K562 (cell line): Measurements from ENCODE around the gene TBC1D7. TPM values are rescaled to one million over a fixed set of nuclear protein-coding genes. Genes with fewer than 3 reads are reported as not detected.

ENCODE experiments used
- ARID1B ChIP-seq: fragments of 450-650 bp; IDR thresholded peaks from 2 replicates; pipeline ENCODE4 v1.6.1; 2016; ENCODE audit warnings: antibody characterized with exemption, mild to moderate bottlenecking, inconsistent platforms
- BCOR ChIP-seq: fragments of 450-650 bp; IDR thresholded peaks from 2 replicates; pipeline ENCODE4 v1.6.1; 2016
- BHLHE40 ChIP-seq: IDR thresholded peaks from 2 replicates; pipeline ENCODE4 v1.6.1; 2011; ENCODE audit warnings: low read length, improper control_type of control experiment
- CAMTA2 ChIP-seq: fragments of 250-450 bp; sonication (Bioruptor Pico); conservative IDR thresholded peaks from 2 replicates; pipeline ENCODE4 v1.5.1; 2022
- CBFA2T3 ChIP-seq: fragments of 450-650 bp; IDR thresholded peaks from 2 replicates; pipeline ENCODE4 v1.6.1; 2017
- EWSR1 ChIP-seq: fragments of 450-650 bp; IDR thresholded peaks from 2 replicates; pipeline ENCODE4 v1.6.1; 2018; ENCODE audit warnings: borderline replicate concordance, mild to moderate bottlenecking, low read depth, moderate library complexity; ENCODE audit not compliant: partially characterized antibody
- KDM1A ChIP-seq, 2 experiments: fragments of 450-650 bp; IDR thresholded peaks; 2 replicates each; pipeline ENCODE4 v1.6.1; 2016; ENCODE audit warnings: mild to moderate bottlenecking in 2 of 2
- MAFF ChIP-seq: IDR thresholded peaks from 2 replicates; pipeline ENCODE4 v1.6.1; 2012; ENCODE audit warnings: low read length, improper control_type of control experiment
- MIER1 ChIP-seq: fragments of 450-650 bp; IDR thresholded peaks from 2 replicates; pipeline ENCODE4 v1.6.1; 2016; ENCODE audit warnings: antibody characterized with exemption, mild to moderate bottlenecking, low read depth
- NFIX ChIP-seq: fragments of 250-450 bp; sonication (Bioruptor Pico); IDR thresholded peaks from 2 replicates; pipeline ENCODE4 v1.4.0; 2020; ENCODE audit warnings: low read depth, mild to moderate bottlenecking, moderate library complexity
- SNRNP70 ChIP-seq: fragments of 200-400 bp; formaldehyde crosslinking; optimal IDR thresholded peaks from 2 replicates; pipeline ENCODE3; 2017; ENCODE audit warnings: low read depth, low read length
- SP2 ChIP-seq: IDR thresholded peaks from 2 replicates; pipeline ENCODE4 v1.6.1; 2011; ENCODE audit warnings: mild to moderate bottlenecking, low read depth, low read length, moderate library complexity; ENCODE audit not compliant: poor library complexity, severe bottlenecking; ENCODE audit errors: extremely low read depth
- TCF3 ChIP-seq: sonication (generic); formaldehyde crosslinking; IDR thresholded peaks from 2 replicates; pipeline ENCODE4 v1.4.0; 2020; ENCODE audit warnings: mild to moderate bottlenecking, missing genetic modification reagents
- TRIM28 ChIP-seq: fragments of 450-650 bp; IDR thresholded peaks from 2 replicates; pipeline ENCODE4 v1.6.1; 2017
- ZKSCAN8 ChIP-seq: fragments of 200-800 bp; sonication (Bioruptor generic); IDR thresholded peaks from 2 replicates; pipeline ENCODE4 v1.6.1; 2016; ENCODE audit warnings: missing genetic modification characterization, missing compliant biosample characterization
- ZNF134 ChIP-seq: fragments of 250-450 bp; sonication (Bioruptor Pico); conservative IDR thresholded peaks from 2 replicates; pipeline ENCODE4 v1.4.0; 2020
- ZNF239 ChIP-seq: fragments of 250-450 bp; sonication (Bioruptor Pico); IDR thresholded peaks from 2 replicates; pipeline ENCODE4 v1.4.0; 2020; ENCODE audit warnings: mild to moderate bottlenecking
- ZNF354B ChIP-seq: fragments of 250-450 bp; sonication (Bioruptor Pico); IDR thresholded peaks from 2 replicates; pipeline ENCODE4 v1.4.0; 2020
- polyA plus RNA-seq, 8 experiments: library from polyadenylated mRNA; depleted of rRNA in 4 of 8; stranded (reverse) in 5 of 8; unstranded in 3 of 8; fragments of >200 nt; fragmentation: Nextera tagmentation in 2 of 8; fragmentation: Illumina TruSeq in 1 of 8; extraction: Ambion mirVana in 2 of 8; extraction: Trizol in 1 of 8; gene quantifications; 2 replicates each; pipeline versions ENCODE4 v1.2.1 to v1.2.3, GENCODE V29; 2011 to 2014; ENCODE audit warnings: inconsistent platforms in 1 of 8, missing spikeins in 1 of 8
- total RNA-seq, 7 experiments: library from RNA; depleted of rRNA in 6 of 7; stranded (reverse); fragments of >200 nt in 6 of 7; fragmentation: Illumina TruSeq in 2 of 7; extraction: Trizol in 2 of 7; gene quantifications; 2 replicates each; pipeline versions ENCODE4 v1.2.1 to v1.2.3, GENCODE V29; 2011 to 2021; ENCODE audit warnings: low replicate concordance in 1 of 7
- TF ChIP-seq, protein P1 (sequence below): fragments of 450-650 bp; IDR thresholded peaks from 2 replicates; pipeline ENCODE4 v1.6.1; 2018; ENCODE audit warnings: mild to moderate bottlenecking, low read depth; ENCODE audit not compliant: partially characterized antibody
- TF ChIP-seq, protein P2 (sequence below): fragments of 250-450 bp; sonication (Bioruptor Pico); IDR thresholded peaks from 2 replicates; pipeline ENCODE4 v1.8.0; 2022; ENCODE audit warnings: moderate library complexity, mild to moderate bottlenecking, inconsistent platforms
- TF ChIP-seq, protein P3 (sequence below): sonication (generic); IDR thresholded peaks from 2 replicates; pipeline ENCODE4 v1.6.1; 2016
- TF ChIP-seq, protein P4 (sequence below), 3 experiments: IDR thresholded peaks in 2 of 3; conservative IDR thresholded peaks in 1 of 3; 2 replicates each; pipeline ENCODE4 v1.5.1; 2011 to 2012; ENCODE audit warnings: low read length in 3 of 3, mild to moderate bottlenecking in 3 of 3, control low read depth in 2 of 3, improper control_type of control experiment in 1 of 3, inconsistent platforms in 1 of 3, low read depth in 1 of 3, mixed read lengths in 1 of 3, moderate library complexity in 1 of 3; ENCODE audit not compliant: insufficient read depth in 2 of 3
- TF ChIP-seq, protein P5 (sequence below): fragments of 450-650 bp; formaldehyde crosslinking; IDR thresholded peaks from 2 replicates; pipeline ENCODE4 v1.4.0; 2020; ENCODE audit warnings: mild to moderate bottlenecking, mixed read lengths

TBC1D7 gene
- total and polyA plus RNA-seq, 9 of the 15 experiments (the other 6 are each of a cell fraction or from before 2014, with no cell fraction given), result 49.4 to 107 (median 61.1) TPM

DNA sequence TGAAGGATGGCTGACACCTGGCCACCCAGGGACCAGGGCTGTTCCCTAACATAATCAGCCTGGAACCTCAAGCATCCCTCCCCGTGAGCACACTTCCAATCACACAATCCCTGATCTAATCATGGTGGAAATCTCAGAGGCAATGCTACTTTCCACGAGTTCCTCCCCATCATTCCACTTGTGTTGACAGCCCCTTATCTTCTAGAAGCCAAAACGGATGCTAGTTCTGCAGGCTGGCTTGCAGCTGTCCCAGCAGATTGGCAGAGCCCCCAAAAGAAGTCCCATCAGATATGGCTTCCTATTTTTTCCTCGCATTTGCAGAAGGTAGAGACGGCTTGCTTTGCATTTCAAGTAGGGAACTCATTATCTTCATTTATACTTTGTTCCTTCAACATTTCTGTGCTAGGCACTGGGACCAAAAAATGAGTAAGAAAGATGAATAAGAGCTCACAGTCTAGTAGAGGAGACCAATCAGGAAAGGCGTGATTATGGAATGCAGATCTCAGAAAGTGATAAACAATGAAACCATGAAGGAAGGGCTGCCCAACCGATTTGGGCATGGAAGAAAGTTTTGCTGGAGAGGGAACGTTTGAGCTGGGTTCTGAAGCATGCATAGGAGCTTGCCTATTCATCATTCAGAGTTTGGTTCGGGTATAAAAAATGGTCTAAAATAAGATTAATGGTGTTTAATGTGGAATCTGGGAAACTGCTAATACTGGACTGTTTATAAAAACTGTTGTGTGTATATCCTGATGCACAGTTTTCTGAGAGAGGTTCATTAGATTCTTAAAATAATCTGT is 44.6 kb upstream of the TBC1D7 start (continued):
- TF ChIP-seq, protein P1, sequence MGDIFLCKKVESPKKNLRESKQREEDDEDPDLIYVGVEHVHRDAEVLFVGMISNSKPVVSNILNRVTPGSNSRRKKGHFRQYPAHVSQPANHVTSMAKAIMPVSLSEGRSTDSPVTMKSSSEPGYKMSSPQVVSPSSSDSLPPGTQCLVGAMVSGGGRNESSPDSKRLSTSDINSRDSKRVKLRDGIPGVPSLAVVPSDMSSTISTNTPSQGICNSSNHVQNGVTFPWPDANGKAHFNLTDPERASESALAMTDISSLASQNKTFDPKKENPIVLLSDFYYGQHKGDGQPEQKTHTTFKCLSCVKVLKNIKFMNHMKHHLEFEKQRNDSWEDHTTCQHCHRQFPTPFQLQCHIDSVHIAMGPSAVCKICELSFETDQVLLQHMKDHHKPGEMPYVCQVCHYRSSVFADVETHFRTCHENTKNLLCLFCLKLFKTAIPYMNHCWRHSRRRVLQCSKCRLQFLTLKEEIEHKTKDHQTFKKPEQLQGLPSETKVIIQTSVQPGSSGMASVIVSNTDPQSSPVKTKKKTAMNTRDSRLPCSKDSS, result no peak
- TF ChIP-seq ARID1B (peak; percentile 10; the same call in 1 of the 2 replicates), ZKSCAN8 (CRISPR knock-in tag) (no peak; the same call in 1 of the 2 replicates), MIER1 (no peak), CAMTA2 (CRISPR knock-in tag) (no peak), SNRNP70 (no peak), ZNF354B (CRISPR knock-in tag) (no peak), KDM1A (IDR thresholded peaks at IDR 0.05) (peak; percentile 33 to 34; a peak in 2 of 4 replicates), TCF3 (CRISPR knock-in tag) (peak; percentile 35; the same call in 1 of the 2 replicates), SP2 (no peak), BCOR (no peak), NFIX (CRISPR knock-in tag) (no peak), ZNF239 (CRISPR knock-in tag) (0 out of 2 replicates have a peak, but pooled peaks have one; percentile 26), CBFA2T3 (peak; percentile 44), MAFF (no peak), BHLHE40 (peak; percentile 36; the same call in 1 of the 2 replicates), EWSR1 (no peak), TRIM28 (no peak), ZNF134 (CRISPR knock-in tag) (0 out of 2 replicates have a peak, but pooled peaks have one; percentile 39)
- TF ChIP-seq, protein P2, sequence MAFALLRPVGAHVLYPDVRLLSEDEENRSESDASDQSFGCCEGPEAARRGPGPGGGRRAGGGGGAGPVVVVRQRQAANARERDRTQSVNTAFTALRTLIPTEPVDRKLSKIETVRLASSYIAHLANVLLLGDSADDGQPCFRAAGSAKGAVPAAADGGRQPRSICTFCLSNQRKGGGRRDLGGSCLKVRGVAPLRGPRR (CRISPR knock-in tag), result no peak
- TF ChIP-seq, protein P3, sequence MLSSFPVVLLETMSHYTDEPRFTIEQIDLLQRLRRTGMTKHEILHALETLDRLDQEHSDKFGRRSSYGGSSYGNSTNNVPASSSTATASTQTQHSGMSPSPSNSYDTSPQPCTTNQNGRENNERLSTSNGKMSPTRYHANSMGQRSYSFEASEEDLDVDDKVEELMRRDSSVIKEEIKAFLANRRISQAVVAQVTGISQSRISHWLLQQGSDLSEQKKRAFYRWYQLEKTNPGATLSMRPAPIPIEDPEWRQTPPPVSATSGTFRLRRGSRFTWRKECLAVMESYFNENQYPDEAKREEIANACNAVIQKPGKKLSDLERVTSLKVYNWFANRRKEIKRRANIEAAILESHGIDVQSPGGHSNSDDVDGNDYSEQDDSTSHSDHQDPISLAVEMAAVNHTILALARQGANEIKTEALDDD, result no peak
- TF ChIP-seq, protein P4, sequence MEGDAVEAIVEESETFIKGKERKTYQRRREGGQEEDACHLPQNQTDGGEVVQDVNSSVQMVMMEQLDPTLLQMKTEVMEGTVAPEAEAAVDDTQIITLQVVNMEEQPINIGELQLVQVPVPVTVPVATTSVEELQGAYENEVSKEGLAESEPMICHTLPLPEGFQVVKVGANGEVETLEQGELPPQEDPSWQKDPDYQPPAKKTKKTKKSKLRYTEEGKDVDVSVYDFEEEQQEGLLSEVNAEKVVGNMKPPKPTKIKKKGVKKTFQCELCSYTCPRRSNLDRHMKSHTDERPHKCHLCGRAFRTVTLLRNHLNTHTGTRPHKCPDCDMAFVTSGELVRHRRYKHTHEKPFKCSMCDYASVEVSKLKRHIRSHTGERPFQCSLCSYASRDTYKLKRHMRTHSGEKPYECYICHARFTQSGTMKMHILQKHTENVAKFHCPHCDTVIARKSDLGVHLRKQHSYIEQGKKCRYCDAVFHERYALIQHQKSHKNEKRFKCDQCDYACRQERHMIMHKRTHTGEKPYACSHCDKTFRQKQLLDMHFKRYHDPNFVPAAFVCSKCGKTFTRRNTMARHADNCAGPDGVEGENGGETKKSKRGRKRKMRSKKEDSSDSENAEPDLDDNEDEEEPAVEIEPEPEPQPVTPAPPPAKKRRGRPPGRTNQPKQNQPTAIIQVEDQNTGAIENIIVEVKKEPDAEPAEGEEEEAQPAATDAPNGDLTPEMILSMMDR (IDR thresholded peaks at IDR 0.05 in 2 of 3, conservative IDR thresholded peaks at IDR 0.05 in 1 of 3; ENCODE audit: insufficient read depth in 2 of 3, low read depth in 1 of 3, low read length in 3 of 3), result no peak
- TF ChIP-seq, protein P5, sequence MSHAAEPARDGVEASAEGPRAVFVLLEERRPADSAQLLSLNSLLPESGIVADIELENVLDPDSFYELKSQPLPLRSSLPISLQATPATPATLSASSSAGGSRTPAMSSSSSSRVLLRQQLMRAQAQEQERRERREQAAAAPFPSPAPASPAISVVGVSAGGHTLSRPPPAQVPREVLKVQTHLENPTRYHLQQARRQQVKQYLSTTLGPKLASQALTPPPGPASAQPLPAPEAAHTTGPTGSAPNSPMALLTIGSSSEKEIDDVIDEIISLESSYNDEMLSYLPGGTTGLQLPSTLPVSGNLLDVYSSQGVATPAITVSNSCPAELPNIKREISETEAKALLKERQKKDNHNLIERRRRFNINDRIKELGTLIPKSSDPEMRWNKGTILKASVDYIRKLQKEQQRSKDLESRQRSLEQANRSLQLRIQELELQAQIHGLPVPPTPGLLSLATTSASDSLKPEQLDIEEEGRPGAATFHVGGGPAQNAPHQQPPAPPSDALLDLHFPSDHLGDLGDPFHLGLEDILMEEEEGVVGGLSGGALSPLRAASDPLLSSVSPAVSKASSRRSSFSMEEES (CRISPR knock-in tag), result no peak
